ENCODE measurements around the gene KRT74. TPM values are rescaled to one million over a fixed set of nuclear protein-coding genes. Genes with fewer than 3 reads are reported as not detected.
"Not testable (repeated sequence)": the region's sequence is repeated elsewhere in the genome, so short reads cannot be mapped to it uniquely, and the experiment has no call there.

The KRT74 gene
- total RNA-seq, 2 experiments from 2014 or later, result not detected

DNA sequence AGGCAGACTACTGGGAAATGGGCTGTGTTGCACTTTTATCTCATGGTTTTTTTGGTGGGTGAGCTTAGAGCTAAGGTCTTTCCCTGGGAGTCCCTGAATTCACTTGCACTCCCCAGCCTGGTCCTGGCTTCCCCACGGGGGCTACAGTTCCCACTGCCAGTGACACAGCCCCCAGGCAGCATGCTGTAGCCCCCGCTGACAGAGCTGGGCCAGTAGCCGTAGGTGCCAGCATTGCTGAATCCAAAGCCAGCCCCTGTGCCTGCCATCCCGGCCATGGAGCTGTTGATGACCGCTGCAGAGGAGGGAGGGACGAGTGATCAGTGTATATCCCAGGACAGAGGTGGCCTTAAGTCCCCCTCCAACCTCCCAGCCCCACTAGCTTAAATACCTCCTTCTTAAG, 34.5 kb upstream of the KRT74 start:
- Mint-ChIP-seq H3K27me3 (no peaks in the 10 kb centered on the region), H3K4me3 (no peak overlapping the region), H3K27ac (no peak overlapping the region), H3K36me3 (peaks cover 2% of the 10 kb centered on the region), H3K4me1 (peaks cover 84% of the 10 kb centered on the region), H3K9me3 (no peaks in the 10 kb centered on the region)
- DNase-seq, result no peak

DNA sequence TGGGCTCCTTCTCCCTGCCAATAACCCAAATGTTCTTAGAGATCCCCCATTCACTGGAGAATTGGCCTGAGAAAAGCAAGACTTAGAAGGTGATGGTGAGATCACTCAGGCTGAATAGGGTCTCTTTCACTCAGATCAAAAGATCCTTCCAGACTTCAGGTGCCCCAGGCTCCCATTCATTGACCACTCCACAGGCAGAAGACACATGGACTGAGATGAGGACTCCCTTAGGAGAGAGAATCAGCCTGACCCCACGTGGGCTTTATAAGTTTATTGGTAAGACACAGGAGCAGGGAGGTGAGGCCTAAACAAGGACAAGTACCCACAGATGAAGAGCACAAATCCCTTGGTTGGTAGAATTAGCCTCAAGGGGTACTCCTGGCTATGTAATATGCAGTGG, 33.7 kb upstream of the KRT74 start:
- Mint-ChIP-seq H3K4me3 (no peak overlapping the region), H3K36me3 (peaks cover 2% of the 10 kb centered on the region), H3K9me3 (no peaks in the 10 kb centered on the region), H3K27ac (no peak overlapping the region), H3K4me1 (peaks cover 83% of the 10 kb centered on the region), H3K27me3 (no peaks in the 10 kb centered on the region)
- no peak for DNase-seq

DNA sequence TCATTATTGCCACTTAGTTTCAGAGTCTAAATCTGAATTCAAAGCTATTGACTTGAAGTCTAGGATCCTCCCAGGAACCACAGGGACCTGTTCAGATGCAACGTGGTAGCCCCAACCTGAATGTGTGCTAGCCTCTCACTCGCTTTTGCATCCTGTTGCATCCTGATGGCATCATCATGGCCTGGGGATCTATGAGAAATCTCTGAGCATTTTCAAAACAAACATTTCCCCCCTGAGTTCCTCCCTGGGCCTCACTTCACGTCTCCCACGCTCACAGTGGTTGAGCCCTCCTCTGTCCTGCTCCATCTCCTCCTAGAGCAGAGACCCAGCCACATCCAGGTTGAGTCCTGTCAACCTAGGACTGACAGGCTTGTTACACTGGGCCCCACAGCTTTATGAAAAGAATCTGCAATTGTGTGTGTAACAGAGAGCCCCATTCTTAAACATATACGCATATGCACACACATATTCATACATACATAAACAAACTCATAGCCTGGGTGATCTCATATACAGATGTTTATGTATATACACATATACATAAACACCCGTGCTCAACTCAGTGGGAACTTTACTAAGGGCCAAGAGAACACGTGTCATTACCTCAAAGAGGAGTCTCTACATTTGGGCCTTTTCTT, 33.1 kb upstream of the KRT74 start:
- no peaks in the 10 kb centered on the region for H3K9me3 Mint-ChIP-seq
- no peak overlapping the region for H3K27ac Mint-ChIP-seq
- no peak overlapping the region for H3K4me3 Mint-ChIP-seq
- H3K4me1 Mint-ChIP-seq, result peaks cover 83% of the 10 kb centered on the region
- H3K36me3 Mint-ChIP-seq, result peaks cover under 1% of the 10 kb centered on the region
- no peak for DNase-seq
- H3K27me3 Mint-ChIP-seq, result no peaks in the 10 kb centered on the region

DNA sequence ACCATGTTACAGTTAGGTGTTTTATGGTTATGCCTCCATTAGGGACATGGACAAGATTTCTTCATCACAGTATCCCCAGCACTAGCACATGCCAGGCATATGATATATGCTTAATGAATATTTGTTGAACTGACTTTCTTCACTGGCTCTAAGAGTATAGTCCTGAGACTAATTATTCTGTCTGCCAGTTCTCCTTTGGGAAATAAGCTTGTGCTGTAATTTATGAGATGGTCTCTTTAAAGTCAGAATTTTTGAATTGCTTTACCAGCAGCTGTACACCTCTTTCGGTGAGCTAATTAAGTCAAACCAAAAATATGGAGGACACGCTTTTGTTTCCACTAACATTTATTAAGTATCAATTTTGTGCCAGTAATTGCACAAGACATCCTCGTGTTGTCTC, 32.5 kb upstream of the KRT74 start:
- H3K4me1 Mint-ChIP-seq, result peaks cover 79% of the 10 kb centered on the region

DNA sequence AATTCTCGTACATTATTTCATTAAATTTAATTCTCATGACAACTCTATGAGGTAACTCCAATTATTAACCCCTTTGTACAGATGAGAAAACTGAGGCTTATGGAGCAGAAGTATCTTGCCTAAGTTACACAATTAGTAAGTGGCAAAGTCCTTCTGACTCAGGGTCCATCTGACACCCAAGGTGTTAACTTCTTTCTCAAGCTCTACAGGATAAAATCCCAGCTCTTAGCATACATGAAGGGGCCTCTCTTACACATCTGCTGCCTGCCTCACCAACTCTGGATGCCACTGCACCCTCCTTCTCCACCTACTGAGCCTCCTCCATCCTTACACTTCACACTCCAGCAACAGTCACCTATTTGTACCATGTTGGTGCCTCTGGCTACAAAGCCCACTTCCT, 31.9 kb upstream of the KRT74 start:
- H3K4me1 Mint-ChIP-seq, result peaks cover 74% of the 10 kb centered on the region
- no peak overlapping the region for H3K27ac Mint-ChIP-seq
- H3K9me3 Mint-ChIP-seq, result no peaks in the 10 kb centered on the region
- H3K36me3 Mint-ChIP-seq, result no peaks in the 10 kb centered on the region
- H3K4me3 Mint-ChIP-seq, result no peak overlapping the region
- no peak for DNase-seq
- H3K27me3 Mint-ChIP-seq, result no peaks in the 10 kb centered on the region

More for the DNA sequence above, 32.5 kb upstream of the KRT74 start:
- Mint-ChIP-seq H3K36me3 (no peaks in the 10 kb centered on the region), H3K9me3 (no peaks in the 10 kb centered on the region), H3K4me3 (no peak overlapping the region), H3K27me3 (no peaks in the 10 kb centered on the region), H3K27ac (no peak overlapping the region)
- DNase-seq, result no peak

DNA sequence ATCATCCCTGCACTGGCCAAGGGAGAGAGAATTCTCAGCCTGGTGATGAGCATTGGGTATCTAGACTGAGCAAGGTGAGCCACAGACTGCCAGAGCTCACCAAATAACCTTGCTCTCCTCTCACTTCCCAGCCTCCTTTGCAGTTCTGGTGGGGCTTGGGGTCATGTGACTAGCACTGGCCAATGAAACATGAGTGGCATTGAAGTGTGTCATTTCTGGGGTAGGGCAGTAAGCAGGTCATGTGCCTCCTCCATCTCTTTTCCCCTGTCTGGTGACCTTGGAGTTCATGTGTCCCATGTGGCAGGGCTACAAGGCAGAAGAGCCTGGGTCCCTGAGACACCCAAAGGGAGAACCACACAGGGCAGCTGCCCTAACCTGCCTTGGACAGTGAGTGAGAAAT, 31.2 kb upstream of the KRT74 start:
- Mint-ChIP-seq H3K4me1 (peaks cover 68% of the 10 kb centered on the region), H3K36me3 (no peaks in the 10 kb centered on the region)

DNA sequence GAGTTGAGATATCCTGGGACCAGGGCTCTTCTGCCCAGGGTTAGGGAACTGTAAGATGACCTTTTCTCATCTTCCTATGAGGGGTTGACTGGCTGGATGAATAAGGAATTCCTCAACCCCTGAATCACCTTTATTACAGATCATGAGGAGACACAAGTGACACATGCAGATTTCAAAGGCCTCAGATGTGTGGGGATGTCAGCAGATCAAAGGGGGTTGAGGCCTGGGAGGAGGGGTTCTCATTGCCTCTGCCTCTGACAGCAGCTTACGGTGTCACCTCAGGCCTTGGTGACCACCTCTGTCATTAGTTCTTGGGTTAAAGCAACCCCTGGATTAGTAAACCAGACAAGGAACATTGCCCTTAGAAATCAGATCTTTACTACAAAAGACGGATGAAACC, 29.7 kb upstream of the KRT74 start:
- Mint-ChIP-seq H3K36me3 (no peaks in the 10 kb centered on the region), H3K27ac (no peak overlapping the region), H3K27me3 (no peaks in the 10 kb centered on the region), H3K4me3 (no peak overlapping the region), H3K4me1 (peaks cover 56% of the 10 kb centered on the region), H3K9me3 (no peaks in the 10 kb centered on the region)
- no peak for DNase-seq

More for the DNA sequence above, 31.2 kb upstream of the KRT74 start:
- no peak overlapping the region for H3K4me3 Mint-ChIP-seq
- no peak for DNase-seq
- H3K9me3 Mint-ChIP-seq, result no peaks in the 10 kb centered on the region
- no peak overlapping the region for H3K27ac Mint-ChIP-seq
- no peaks in the 10 kb centered on the region for H3K27me3 Mint-ChIP-seq

DNA sequence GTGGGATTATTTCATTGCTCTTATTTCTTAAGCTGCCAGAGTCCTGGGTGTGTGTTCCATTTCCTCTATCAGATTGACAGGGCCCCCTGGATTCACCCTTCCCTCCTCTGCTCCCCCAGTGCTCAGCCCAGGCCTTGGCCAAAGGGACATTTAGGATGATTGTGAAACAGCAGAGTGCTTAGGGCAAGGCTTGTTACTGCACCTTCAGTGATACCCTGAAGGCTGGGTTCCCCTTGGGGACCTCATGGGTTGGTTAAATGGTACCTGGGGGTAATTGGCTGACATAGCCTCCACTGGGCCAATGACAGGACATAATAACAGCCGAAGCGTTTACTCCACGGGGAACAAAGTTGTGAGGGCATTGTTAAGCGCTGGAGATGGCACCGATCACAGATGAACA, 28.9 kb upstream of the KRT74 start:
- H3K4me3 Mint-ChIP-seq, result no peak overlapping the region
- H3K4me1 Mint-ChIP-seq, result peaks cover 50% of the 10 kb centered on the region
- DNase-seq, result no peak
- H3K27ac Mint-ChIP-seq, result no peak overlapping the region
- no peaks in the 10 kb centered on the region for H3K27me3 Mint-ChIP-seq
- no peaks in the 10 kb centered on the region for H3K36me3 Mint-ChIP-seq
- H3K9me3 Mint-ChIP-seq, result no peaks in the 10 kb centered on the region

DNA sequence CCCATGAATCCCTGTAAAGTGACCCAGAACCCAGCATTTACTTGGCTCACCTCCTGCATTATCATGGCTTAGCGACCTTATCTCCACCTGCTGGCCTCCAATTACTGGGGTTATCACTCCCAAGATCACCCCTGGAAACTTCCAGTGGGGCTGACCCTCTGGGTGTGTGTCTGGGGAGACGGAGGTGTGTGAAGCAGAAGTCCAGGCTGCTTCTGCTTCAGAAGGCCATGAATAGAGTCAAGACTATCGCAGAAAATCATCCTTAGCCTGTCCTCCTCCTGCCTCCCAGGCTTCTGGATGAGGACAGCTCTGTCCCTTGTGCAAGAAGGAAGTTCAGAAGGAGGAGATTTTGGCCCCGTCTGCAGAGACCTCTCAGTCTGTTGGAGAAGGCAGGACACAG, 28.0 kb upstream of the KRT74 start:
- H3K27ac Mint-ChIP-seq, result no peak overlapping the region
- no peaks in the 10 kb centered on the region for H3K27me3 Mint-ChIP-seq
- H3K4me3 Mint-ChIP-seq, result no peak overlapping the region
- no peaks in the 10 kb centered on the region for H3K36me3 Mint-ChIP-seq
- peaks cover 42% of the 10 kb centered on the region for H3K4me1 Mint-ChIP-seq
- H3K9me3 Mint-ChIP-seq, result no peaks in the 10 kb centered on the region
- DNase-seq, result no peak

DNA sequence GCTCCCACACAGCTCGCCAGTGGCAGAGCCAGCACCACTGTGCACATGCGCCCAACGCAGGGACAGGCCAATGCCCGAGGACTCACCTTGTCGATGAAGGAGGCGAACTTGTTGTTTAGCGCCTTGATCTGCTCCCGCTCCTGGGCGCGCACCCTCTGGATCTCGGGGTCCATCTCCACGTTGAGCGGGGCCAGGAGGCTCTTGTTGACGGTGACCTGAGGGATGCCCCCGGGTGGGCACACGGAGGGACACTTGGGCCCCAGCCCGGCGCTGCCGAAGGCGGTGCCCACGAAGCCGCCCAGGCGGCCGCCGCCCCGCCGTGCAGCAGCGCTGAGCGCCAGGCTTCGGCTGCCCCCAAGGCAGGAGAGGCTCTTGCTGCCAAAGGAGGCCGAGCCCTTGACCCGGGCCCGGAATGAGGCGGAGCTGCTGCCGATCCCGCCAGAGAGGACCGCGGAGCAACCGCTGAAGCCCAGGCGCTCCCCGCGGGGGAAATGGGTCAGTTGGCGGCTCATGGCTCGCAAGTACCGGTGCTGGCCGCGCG, 27.4 kb upstream of the KRT74 start, which contains the start of gene KRT72:
Gene KRT72 (minus strand): TSS at position 523 of the 541 bp plus-strand sequence. CDS start 11 bp downstream, at position 512.
- Mint-ChIP-seq H3K27ac (no peak within 1 kb of the TSS), H3K36me3 (no peaks in the 10 kb centered on the region), H3K4me1 (peaks cover 40% of the 10 kb centered on the region), H3K9me3 (no peaks in the 10 kb centered on the region), H3K27me3 (no peaks in the 10 kb centered on the region), H3K4me3 (no peak within 1 kb of the TSS)
- no peak for DNase-seq

DNA sequence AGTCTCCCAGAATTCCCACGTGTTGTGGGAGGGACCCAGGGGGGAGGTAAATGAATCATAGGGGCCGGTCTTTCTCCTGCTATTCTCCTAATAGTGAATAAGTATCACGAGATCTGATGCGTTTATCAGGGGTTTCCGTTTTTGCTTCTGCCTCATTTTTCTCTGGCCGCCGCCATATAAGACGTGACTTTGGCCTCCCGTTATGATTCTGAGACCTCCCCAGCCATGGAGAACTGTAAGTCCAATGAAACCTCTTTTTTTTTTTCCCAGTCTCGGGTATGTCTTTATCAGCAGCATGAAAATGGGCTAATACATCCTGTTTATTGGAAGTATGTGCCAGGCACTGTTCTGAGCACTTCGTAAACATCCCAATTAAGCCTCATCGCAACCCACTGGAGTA, 26.8 kb upstream of the KRT74 start:
- H3K9me3 Mint-ChIP-seq, result no peaks in the 10 kb centered on the region
- peaks cover 36% of the 10 kb centered on the region for H3K4me1 Mint-ChIP-seq
- no peak for DNase-seq
- no peaks in the 10 kb centered on the region for H3K36me3 Mint-ChIP-seq
- no peak overlapping the region for H3K4me3 Mint-ChIP-seq
- H3K27me3 Mint-ChIP-seq, result no peaks in the 10 kb centered on the region
- no peak overlapping the region for H3K27ac Mint-ChIP-seq

DNA sequence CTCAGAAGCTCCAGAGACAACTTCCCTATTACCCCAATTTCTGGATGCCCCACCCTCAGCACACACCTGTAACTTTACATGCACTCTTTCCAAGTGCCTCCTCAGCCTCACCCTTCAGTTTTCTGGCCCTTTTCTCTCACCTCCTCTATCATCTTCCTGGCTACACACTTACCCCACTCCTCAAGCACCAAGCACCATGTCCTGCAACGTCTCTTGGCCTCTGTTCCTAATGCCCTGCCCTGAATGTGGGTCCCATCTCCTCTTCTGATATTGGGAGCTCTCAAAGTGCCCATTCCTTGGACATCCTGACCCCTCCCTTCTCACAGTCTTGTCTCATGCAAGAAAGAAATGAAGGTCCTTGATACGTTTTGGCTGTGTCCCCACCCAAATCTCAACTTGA, 26.4 kb upstream of the KRT74 start:
- H3K27ac Mint-ChIP-seq, result no peak overlapping the region
- no peak for DNase-seq
- H3K4me3 Mint-ChIP-seq, result no peak overlapping the region
- peaks cover 33% of the 10 kb centered on the region for H3K4me1 Mint-ChIP-seq
- no peaks in the 10 kb centered on the region for H3K36me3 Mint-ChIP-seq
- no peaks in the 10 kb centered on the region for H3K27me3 Mint-ChIP-seq
- H3K9me3 Mint-ChIP-seq, result no peaks in the 10 kb centered on the region

DNA sequence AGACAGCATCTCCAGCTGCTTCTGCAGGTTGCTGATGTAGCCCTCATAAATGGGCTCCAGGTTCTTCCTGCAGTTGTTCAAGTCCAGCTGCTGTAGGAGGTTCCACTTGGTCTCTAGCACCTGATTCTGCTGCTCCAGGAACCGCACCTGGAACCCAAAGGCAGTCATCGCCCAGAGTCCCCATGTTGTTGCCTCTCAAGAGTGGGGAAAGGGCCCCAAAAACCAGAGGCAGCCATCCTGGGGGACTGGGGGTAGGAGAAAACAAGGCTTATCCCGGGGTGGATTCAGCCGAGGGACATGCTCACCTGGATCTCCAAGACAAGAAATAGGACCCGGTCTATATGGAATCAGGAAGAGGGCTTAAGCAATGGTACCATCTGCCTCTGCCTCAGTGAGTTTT, 25.3 kb upstream of the KRT74 start:
- Mint-ChIP-seq H3K4me3 (no peak overlapping the region), H3K36me3 (no peaks in the 10 kb centered on the region), H3K27ac (no peak overlapping the region), H3K27me3 (no peaks in the 10 kb centered on the region), H3K4me1 (peaks cover 23% of the 10 kb centered on the region), H3K9me3 (no peaks in the 10 kb centered on the region)
- no peak for DNase-seq

DNA sequence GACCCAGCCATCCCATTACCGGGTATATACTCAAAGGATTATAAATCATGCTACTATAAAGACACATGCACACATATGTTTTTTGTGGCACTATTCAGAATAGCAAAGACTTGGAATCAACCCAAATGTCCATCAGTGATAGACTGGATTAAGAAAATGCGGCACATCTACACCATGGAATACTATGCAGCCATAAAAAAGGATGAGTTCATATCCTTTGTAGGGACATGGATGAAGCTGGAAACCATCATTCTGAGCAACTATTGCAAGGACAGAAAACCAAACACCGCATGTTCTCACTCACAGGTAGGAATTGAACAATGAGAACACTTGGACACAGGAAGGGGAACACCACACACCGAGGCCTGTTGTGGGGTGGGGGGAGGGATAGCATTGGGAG, 20.6 kb upstream of the KRT74 start:
- not testable (repeated sequence) for H3K36me3 Mint-ChIP-seq, H3K4me3 Mint-ChIP-seq, H3K4me1 Mint-ChIP-seq, H3K27me3 Mint-ChIP-seq, H3K27ac Mint-ChIP-seq, H3K9me3 Mint-ChIP-seq, DNase-seq

DNA sequence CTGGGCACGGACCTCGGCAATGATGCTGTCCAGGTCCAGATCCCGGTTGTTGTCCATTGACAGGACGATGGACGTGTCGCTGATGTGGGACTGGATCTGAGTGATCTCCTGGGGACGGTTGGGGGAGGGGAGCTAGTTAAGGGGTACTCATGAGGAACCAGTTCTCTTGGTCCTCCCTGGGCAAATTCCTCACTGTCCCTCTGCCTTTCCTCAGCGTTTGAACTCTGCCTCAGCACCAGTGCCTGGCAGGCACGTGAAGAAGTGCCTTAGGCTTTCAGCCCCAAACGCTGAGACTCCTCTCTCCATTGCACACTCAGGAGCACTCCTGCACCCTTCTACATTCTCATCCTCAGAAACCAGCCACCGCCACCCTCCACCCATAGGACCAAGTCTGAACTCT, 17.9 kb upstream of the KRT74 start:
- Mint-ChIP-seq H3K4me1 (peaks cover 12% of the 10 kb centered on the region), H3K27me3 (no peaks in the 10 kb centered on the region), H3K4me3 (no peak overlapping the region), H3K9me3 (no peaks in the 10 kb centered on the region), H3K36me3 (no peaks in the 10 kb centered on the region), H3K27ac (no peak overlapping the region)
- no peak for DNase-seq

DNA sequence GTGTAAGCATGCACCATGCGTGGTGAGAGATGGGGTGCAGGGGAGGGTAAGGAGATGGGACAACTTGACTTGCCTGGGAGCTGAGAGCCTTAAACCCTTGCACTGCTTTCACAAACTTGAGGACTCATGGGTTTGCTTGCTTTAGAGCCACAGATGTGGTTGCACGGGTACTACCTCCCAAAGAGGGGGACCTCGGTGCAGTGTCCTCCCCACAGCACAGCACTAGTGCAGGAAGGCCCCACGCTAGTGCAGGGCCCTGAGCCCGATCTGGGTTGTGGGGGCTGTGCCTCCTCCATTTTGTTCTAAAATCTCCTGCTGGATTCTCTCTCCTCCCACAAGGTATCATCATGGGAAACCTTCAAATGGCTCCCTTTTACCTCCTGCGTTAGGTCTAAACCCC, 16.4 kb upstream of the KRT74 start:
- Mint-ChIP-seq H3K27me3 (no peaks in the 10 kb centered on the region), H3K27ac (no peak overlapping the region), H3K4me1 (peaks cover 26% of the 10 kb centered on the region), H3K36me3 (no peaks in the 10 kb centered on the region), H3K4me3 (no peak overlapping the region), H3K9me3 (no peaks in the 10 kb centered on the region)
- DNase-seq, result no peak

All from activated naive CD8-positive, alpha-beta T cell treated with anti-CD3 and anti-CD28 coated beads for 36 hours (primary cell).